Testis (tissue), 2 donors: ENCODE data around the gene TMEM229B.

ENCODE experiments used
- POLR2A ChIP-seq: fragments of 450-650 bp; IDR thresholded peaks from one replicate; pipeline ENCODE4 v1.6.1; 2017; ENCODE audit warnings: antibody characterized with exemption, mild to moderate bottlenecking, moderate library complexity
- TF ChIP-seq, protein P1 (sequence below), 3 experiments: fragments of 450-650 bp in 2 of 3; fragments of 200-600 bp in 1 of 3; sonication (generic) in 1 of 3; IDR thresholded peaks; one replicate each; pipeline ENCODE4 v1.5.1; 2016 to 2019; ENCODE audit warnings: antibody characterized with exemption in 3 of 3, mild to moderate bottlenecking in 2 of 3, moderate library complexity in 1 of 3

DNA sequence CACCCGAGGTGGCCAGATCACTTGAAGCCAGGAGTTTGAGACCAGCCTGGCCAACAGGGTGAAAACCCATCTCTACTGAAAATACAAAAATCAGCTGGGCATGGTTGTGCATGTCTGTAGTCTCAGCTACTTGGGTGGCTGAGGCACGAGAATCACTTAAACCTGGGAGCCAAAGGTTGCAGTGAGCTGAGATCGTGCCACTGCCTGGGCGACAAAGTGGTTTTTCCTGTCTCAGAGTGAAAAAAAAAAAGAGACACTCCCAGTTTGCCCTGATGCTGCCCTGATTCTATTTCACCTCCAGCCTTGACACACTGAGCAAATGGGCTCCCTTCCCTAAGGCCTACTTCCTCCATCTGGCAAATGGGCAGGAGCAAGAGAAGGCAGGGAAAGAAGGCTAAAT is 48.0 kb downstream of the TMEM229B start:
- TF ChIP-seq, protein P1, sequence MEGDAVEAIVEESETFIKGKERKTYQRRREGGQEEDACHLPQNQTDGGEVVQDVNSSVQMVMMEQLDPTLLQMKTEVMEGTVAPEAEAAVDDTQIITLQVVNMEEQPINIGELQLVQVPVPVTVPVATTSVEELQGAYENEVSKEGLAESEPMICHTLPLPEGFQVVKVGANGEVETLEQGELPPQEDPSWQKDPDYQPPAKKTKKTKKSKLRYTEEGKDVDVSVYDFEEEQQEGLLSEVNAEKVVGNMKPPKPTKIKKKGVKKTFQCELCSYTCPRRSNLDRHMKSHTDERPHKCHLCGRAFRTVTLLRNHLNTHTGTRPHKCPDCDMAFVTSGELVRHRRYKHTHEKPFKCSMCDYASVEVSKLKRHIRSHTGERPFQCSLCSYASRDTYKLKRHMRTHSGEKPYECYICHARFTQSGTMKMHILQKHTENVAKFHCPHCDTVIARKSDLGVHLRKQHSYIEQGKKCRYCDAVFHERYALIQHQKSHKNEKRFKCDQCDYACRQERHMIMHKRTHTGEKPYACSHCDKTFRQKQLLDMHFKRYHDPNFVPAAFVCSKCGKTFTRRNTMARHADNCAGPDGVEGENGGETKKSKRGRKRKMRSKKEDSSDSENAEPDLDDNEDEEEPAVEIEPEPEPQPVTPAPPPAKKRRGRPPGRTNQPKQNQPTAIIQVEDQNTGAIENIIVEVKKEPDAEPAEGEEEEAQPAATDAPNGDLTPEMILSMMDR (IDR thresholded peaks at IDR 0.05) = no peak
- TF ChIP-seq POLR2A = no peak
